Measurements from ENCODE around the gene PNPLA7.

The PNPLA7 gene

GRCh38 chr9:137492464-137493363 is 57.5 kb downstream of the PNPLA7 start:
- DNase-seq = no peak

- DNase-seq = no peak
Observed at GRCh38 chr9:137491735-137492432, 58.3 kb downstream of the PNPLA7 start.

DNA sequence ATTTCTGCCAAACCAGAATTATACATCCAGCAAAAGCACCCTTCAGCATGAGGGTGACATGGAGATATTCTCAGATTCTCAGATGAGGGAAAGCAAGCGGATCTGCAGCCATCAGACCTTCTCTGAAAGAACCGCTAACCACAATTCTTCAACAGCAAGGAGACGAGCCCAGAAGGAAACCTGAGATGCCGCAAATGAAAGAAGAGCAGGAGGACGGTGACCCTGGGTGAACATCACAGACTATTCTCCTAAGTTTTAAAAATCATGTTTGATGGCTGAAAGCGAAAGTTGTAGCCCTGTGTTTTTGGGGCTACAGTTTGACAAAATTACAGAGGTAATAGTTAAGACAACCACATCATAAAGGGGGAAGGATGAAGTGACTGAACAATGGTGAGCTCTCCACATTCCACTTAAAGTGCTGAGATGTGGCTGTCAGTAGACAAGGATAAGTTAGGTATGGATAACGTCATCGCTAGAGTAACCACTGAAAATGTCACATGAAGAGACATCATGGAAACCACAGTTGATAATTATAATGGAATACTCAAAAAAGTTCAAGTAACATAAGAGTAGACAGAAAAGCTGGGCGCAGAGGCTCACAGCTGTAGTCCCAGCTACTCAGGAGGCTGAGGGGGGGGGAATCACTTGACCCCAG is 59.5 kb downstream of the PNPLA7 start:
- DNase-seq = no peak

DNA sequence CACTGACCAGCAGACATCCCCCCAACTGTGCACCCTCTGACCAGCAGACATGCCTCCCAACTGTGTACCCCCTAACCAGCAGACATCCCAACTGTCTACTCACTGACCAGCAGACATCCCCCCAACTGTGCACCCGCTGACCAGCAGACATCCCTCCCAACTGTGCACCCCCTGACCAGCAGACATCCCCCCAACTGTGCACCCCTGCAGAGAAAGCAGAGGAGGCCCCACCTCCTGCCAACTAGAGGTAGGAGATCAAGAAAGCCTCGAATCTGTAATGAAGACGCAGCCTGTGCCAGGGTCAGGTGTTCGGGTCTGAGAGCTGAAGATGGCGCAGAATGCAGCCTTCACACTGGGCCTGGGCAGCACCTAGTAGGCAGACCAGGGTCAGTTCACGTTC is 61.3 kb downstream of the PNPLA7 start:
- no peak for DNase-seq

GRCh38 chr9:137488327-137488653 is 61.9 kb downstream of the PNPLA7 start:
- DNase-seq = no peak

- no peak for DNase-seq
Observed at GRCh38 chr9:137487454-137488326, 62.5 kb downstream of the PNPLA7 start.

- no peak for DNase-seq
Observed at GRCh38 chr9:137486545-137487453, 63.4 kb downstream of the PNPLA7 start.

DNA sequence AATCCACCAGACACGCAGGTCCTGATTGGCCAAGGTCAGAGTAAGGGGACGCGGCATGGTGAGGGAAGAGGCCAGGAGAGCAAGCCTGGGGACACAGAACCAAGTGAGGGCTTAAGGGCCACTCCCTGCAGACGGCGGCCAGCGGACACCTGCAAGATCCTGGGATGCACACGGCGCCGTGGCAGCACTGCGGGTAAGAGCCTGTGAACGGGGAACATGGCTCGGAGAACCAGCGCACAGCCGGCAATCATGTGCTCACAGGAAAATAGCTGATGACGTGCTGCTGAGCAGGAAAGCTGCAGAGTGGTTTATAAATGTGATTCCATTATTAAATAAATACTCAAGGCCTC is 64.1 kb downstream of the PNPLA7 start:
- DNase-seq = no peak

DNA sequence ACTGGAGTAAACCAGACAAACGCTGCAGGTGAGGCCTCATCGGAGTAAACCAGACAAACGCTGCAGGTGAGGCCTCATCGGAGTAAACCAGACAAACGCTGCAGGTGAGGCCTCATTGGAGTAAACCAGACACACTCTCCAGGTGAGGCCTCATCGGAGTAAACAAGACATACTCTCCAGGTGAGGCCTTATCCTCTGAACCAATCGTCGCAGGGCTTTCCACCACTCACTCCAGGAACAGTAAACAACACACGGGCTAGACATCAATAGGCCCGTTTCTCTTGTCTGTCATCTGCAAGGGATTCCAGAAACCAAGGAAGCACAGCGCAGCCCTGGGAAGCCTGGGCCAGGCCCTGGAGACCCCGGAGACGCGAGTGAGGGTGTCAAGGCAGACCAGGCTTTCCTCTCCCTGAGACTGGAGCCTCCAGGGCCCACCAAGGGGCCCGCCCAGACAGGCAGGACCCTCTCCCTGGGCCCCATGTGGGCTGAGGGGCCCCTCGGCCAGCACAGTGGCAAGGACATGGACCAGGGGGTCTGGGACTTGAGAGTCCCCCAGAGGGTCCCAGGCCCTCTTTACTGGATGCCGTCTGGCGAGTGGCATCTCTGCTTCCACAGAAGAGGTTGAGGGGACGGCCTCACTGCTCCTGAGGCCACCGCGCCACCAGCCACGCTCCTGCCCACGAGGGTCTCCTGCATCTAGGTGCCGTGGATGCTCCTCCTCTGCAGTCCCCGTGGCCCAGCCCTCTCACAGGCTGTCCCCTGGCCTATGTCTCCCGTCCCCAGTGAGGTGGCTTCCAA is 64.7 kb downstream of the PNPLA7 start:
- DNase-seq = no peak

DNA sequence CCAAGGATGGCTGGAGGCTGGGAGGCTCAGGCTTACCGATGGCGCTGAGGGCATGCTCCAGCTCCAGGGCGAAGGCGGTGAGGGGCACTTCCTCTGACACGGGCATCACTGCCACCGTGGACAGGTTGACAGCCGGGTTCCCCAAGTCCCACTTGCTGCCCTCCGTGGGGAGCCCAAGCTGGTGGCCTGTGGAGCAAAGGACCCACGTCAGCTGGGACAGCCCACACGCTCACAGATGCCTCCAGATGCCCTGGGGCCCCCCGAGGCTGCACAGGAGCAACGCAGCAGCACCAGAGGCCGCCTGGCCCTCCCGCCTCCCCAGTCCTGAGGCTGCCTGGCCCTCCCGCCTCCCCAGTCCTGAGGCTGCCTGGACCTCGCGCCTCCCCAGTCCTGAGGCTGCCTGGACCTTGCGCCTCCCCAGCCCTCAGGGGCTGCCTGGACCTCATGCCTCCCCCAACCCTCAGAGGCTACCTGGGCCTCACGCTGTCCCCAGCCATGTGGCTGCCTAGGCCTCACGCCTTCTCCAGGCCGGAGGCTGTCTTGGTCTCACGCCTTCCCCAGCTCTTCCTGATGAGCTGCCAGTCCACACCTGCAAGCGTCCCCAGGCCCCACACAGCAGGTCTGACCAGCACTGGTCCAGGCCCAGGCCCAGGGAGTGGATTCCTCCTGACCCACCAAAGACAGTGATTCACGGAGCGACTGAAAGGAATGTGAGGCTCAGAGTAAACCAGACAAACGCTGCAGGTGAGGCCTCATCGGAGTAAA is 65.5 kb downstream of the PNPLA7 start:
- DNase-seq = no peak

DNA sequence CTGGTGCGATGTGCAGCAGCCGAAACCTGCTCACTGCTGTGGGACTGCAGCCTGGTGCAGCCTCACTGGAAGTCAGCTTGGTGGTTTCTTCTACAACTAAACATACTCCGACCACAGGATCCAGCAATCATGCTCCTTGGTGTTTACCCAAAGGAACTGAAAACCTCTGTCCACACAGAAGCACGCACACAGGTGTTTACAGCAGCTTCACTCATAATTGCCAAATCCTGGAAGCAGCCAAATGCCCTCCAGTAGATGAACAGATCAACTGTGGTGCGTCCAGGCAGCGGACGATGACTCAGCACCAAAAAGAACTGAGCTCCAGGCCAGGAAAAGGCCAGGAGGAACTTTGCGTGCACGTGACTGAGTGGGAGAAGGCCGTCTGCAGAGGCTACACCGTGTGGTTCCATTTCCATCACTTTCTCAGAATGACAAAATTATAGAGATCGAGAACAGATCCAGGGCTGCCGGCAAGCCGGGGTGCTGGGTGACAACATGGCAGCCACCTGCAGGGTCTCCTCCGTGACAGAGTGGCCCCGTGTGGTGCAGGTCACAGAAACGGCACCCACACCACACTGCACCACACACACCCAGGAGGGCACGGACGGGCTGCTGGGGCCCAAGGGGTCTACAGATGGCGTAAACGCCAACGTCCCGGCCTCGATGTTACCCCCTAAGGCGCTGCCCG is 68.0 kb downstream of the PNPLA7 start:
- DNase-seq = no peak

GRCh38 chr9:137480686-137481683 is 69.2 kb downstream of the PNPLA7 start:
- DNase-seq = no peak

DNA sequence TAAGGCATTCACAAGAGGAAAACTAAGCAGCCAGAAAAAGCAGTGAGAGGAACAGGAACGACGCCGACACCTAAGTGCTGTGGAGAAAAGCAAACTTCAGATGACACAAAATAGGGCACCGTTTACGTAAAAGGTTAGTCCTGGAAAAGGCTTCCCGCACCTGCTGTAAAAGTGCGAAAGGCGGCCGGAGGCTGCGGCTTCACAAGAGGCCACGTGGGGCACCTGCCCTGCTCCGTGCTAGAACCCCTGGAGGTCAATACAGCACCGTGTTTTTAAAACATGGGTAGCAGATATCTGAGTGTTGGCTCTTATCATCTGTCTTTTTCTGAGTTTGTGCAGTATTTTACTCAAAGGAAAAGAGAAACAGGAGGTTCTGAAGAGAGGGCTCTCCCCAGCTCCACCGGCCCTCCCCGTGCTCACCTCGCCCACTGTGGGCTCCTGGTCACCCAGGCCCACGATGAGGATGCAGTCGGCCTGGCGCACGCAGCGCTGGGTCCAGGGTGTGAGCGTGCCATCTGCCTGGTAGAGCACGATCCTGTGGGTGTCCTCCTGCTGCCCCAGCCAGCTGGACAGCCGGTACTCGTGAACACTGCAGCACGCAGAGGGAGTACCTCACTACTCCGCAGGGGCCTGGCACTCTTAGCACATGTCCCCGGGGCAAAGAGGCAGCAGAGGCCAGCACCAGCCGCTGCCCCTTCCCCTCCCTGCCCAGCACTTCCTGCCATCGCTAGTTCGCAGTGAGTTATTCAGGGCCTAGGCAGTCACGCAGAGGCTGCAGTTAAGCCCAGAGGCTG is 70.1 kb downstream of the PNPLA7 start:
- DNase-seq = no peak

DNA sequence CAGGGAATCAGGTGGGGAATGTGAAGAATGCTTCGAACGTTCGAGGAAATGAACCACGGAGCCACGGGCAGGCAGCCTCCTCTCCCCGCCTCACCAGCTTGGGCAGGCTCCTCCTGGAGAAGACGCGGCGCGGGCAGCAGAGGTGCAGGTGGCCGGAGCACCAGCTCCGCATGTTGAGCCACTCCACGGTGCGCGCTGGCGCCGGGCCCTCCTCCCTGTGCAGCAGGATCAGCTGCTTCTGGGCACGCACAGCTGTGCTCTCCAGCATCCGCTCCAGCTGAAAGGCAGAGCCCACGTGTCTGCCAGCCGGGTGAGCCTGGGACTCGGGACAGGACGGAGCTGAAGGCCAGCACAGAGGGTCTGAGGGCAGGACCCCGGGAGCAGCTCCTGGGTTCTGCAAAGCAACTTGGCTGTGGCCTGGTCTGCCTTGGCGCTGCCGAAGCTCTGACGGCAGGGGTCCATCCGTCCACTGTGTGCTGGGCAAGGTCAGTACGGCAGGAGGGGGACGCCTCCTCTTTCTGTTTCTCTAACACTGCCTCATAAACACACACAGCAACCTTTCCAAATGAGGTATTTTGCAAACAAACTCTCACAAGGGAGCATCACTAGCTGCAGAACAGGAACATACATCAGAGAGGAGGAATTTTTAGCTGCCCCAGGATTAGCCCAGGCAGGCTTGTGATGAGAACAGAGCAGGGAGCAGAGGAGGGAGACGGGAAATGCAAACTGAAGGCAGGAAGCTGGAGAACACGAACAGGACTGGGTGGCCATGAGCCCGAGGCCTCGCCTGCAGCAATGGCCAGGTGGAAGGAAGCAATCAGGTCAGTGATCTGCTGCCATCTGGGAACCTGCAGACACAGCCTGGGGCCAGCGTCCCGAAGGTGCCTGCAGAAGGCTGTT is 71.0 kb downstream of the PNPLA7 start:
- DNase-seq = no peak

GRCh38 chr9:137478613-137478961 is 71.6 kb downstream of the PNPLA7 start:
- no peak for DNase-seq
